Duodenal mucosa (tissue), 2 donors: ENCODE measurements around the gene PKD1.

Experiments
- H3K27ac ChIP-seq: one replicate; pipeline ENCODE4 v1.7.0; 2013; ENCODE audit warnings: low read depth, low read length
- H3K27me3 ChIP-seq, 2 donors: one replicate each; pipeline ENCODE4 v1.7.0; 2013; ENCODE audit warnings: low read length in 2 of 2, control low read depth in 1 of 2; ENCODE audit not compliant: insufficient read depth in 2 of 2, control insufficient read depth in 1 of 2
- H3K36me3 ChIP-seq, 2 donors: one replicate each; pipeline ENCODE4 v1.7.0; 2013; ENCODE audit warnings: low read length in 2 of 2, control low read depth in 1 of 2; ENCODE audit not compliant: insufficient read depth in 2 of 2, control insufficient read depth in 1 of 2
- H3K4me1 ChIP-seq, 2 donors: one replicate each; pipeline ENCODE4 v1.7.0; 2013; ENCODE audit warnings: low read length in 2 of 2, control low read depth in 1 of 2; ENCODE audit not compliant: insufficient read depth in 2 of 2, control insufficient read depth in 1 of 2
- H3K4me3 ChIP-seq, 2 donors: one replicate each; pipeline ENCODE4 v1.7.0; 2013; ENCODE audit warnings: low read length in 2 of 2, low read depth in 1 of 2
- H3K9ac ChIP-seq, 2 donors: one replicate each; pipeline ENCODE4 v1.7.0; 2013; ENCODE audit warnings: low read length in 2 of 2, low read depth in 1 of 2
- H3K9me3 ChIP-seq, 2 donors: one replicate each; pipeline ENCODE4 v1.7.0; 2013; ENCODE audit warnings: low read length in 2 of 2, control low read depth in 1 of 2; ENCODE audit not compliant: control insufficient read depth in 1 of 2

Gene PKD1

DNA sequence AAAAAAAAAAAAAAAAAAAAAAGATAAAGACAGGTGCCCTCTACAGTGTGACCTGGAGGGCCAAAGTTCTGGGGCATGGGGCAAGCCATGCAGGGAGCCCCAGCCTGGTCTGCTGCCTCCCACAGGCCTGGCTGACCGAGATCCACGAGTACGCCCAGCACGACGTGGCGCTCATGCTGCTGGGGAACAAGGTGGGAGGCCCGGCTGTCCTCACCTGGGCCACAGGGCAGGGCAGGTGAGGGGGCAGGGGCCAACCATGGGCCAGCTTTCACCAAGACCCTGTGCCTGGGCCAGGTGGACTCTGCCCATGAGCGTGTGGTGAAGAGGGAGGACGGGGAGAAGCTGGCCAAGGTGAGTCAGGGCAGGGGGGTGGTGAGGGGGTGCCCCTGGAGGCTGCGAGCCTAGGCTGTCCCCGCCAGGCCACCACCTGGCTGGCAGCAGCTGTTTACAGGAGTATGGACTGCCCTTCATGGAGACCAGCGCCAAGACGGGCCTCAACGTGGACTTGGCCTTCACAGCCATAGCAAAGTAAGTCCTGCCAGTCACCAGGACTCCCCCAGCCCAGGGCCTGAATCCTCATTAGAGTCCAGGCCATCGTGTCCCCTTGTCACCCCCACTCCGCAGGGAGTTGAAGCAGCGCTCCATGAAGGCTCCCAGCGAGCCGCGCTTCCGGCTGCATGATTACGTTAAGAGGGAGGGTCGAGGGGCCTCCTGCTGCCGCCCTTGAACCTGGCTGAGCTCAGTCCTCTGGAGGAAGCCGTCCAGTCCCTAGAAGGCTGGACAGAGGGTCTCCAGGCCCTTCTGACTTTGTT is 17.2 kb upstream of the PKD1 start:
- Histone ChIP-seq H3K9ac (peak overlapping the region; percentile 74 to 90), H3K9me3 (no peaks in the 10 kb centered on the region), H3K4me3 (peak overlapping the region; percentile 75 to 93), H3K36me3 (peaks cover 4 to 8% of the 10 kb centered on the region in 2 donors), H3K27me3 (no peaks in the 10 kb centered on the region), H3K27ac (peak overlapping the region; percentile 77), H3K4me1 (peaks cover 54 to 83% of the 10 kb centered on the region in 2 donors)

DNA sequence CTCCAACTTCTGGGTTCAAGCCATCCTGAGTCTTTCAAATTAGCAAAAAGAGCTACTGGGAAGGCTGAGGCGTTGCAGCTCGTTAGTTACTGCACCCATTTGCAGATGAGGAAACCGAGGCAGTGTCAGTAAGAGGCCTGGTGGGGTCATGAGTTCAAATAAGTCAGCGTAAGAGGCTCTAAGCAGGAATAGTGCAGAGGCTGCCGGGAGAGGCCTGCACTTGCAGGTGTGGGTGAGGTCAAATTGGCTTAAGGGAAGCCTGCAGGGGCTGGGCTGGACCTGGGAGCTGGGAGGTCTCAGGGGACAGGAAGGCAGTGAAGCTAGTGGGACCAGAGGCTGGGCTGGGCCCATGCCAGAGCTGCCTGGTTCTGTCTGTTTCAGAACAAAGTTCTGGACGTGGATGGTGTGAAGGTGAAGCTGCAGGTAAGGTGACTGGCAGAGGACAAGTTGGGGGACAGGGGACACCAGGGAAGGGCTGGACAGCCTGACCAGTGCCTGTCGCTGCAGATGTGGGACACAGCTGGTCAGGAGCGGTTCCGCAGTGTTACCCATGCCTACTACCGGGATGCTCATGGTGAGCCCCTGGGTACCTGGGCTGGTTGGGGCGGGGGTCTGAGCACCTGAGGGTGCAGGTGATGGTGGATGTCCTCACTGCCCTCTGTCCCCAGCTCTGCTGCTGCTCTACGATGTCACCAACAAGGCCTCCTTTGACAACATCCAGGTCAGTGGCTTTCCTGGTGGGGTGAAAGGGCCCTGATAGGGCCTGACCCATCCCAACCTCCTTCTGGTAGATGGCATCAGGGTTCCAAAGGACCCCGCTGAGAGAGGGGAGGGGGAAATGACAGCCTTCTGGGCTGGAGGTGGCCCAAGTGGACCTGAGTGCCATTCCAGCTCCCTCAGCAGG is 15.7 kb upstream of the PKD1 start:
- Histone ChIP-seq H3K9me3 (no peaks in the 10 kb centered on the region), H3K27ac (no peak overlapping the region), H3K27me3 (no peaks in the 10 kb centered on the region), H3K4me3 (peak overlapping the region in 1 of 2 donors; percentile 45), H3K9ac (peak overlapping the region in 1 of 2 donors; percentile 43), H3K36me3 (peaks cover 4 to 8% of the 10 kb centered on the region in 2 donors), H3K4me1 (peaks cover 48 to 73% of the 10 kb centered on the region in 2 donors)

DNA sequence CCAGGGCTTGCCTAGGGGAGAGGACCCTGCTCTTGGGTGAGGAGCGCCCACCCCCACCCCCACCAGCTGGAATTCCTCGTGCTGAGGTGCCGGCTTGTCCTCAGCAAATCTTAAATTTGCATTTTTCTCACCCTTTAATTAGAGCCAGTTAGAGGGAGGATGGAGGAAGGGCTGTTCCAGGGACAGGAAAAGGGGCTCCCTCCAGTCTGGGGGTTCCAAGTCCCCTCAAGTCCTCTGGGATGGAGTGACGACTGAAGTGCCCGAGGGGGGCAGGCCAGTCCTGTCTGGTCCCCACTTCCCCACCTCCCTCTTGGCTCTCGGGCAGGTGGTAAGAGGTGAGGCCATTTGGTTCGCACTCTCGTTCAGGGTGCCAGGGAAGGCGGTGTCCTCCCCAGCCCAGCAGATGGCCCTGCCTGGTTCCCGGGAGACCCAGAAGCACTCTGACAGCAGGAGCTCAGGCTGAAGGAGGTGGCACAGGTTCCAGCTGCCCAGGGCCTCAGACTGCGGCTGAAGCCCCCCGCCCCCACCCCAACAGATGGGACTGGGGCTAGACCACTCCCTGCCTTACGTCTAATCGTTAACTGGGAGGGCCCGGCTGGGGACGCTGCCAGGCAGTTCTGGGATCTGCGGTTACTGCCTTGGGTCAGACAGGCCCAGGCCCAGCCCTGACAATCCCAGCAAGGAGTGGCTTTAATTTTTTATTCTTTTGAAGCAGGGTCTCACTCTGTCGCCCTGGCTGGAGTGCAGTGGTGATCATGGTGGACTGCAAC is 14.9 kb upstream of the PKD1 start:
- H3K9ac ChIP-seq = peak overlapping the region in 1 of 2 donors; percentile 24
- H3K9me3 ChIP-seq = no peaks in the 10 kb centered on the region
- no peak overlapping the region for H3K4me3 ChIP-seq
- peaks cover 4 to 8% of the 10 kb centered on the region in 2 donors for H3K36me3 ChIP-seq
- peak overlapping the region; percentile 36 for H3K27ac ChIP-seq
- H3K4me1 ChIP-seq = peaks cover 48 to 69% of the 10 kb centered on the region in 2 donors
- no peaks in the 10 kb centered on the region for H3K27me3 ChIP-seq

DNA sequence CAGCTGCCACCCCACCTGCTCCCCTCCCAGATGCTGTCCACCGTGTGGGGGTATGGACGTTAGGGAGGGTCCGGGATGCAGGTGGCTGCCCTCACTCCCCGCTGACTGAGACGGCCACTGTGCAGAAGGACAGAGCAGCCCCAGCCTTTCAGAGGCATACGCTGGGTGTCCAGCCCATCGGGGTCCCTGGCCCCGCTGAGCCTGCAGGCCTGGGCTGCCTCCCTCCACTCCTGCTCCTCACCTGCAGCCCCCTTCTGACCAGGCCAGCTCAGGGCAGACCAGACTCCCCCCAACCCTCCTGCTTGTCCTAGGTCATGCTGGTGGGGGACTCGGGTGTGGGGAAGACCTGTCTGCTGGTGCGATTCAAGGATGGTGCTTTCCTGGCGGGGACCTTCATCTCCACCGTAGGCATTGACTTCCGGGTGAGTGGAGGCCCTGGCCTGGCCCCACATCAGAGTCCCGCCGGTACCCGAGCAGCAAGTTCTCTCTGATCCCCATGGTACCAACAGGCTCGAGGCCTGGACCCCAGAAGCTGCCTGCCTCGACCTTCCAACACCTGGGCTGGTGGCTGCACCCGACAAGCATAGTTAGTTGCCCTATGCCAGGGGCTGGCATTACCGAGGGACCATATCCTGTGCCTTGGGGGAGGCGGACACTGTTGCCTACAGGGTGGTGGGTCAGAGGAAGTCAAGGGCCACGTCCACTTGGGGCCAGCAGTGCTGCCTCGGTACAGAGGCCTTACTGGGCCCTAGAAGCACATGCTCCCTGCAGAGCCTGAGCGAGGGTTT is 14.1 kb upstream of the PKD1 start:
- Histone ChIP-seq H3K9ac (peak overlapping the region in 1 of 2 donors; percentile 24), H3K4me3 (no peak overlapping the region), H3K27ac (peak overlapping the region; percentile 36), H3K36me3 (peaks cover 4 to 8% of the 10 kb centered on the region in 2 donors), H3K27me3 (no peaks in the 10 kb centered on the region), H3K9me3 (no peaks in the 10 kb centered on the region), H3K4me1 (peaks cover 48 to 68% of the 10 kb centered on the region in 2 donors)

DNA sequence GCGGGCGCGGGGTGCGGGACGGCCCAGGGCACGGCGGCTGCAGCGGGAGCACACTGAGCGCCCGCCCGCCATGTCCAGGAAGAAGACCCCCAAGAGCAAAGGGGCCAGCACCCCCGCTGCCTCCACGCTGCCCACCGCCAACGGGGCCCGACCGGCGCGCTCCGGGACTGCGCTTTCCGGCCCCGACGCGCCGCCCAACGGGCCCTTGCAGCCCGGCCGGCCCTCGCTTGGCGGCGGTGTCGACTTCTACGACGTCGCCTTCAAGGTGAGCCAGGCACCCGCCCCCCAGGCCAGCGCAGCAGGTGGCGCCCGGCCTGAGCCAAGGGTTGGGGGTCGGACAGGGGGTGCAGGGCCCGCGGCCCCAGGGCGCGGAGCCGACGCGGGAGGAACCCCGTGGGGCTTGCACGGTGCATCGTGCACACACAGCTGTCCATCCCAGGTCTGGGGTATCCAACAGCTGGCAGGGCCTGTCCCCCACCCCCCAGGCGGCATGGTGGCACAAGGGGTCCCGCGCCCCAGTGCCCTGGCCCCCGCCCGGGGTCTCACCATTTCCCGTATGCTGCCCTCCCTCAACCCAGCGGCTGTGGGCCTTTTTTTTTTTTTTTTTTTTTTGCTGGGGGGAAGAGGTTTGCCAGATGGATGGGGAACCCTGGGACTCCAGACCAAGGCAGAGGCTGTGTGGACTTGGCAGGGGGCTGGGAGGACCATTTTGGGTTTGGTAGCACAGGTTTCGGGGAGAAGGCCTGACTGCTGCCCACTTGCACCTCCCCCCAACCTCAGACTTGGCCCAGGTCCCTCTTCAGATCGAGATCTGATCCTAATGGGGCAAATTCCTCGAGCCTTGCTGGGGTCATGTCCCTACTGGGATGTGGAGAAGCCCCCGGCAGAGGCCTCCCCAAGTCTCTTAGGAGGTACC is 13.3 kb upstream of the PKD1 start:
- Histone ChIP-seq H3K9me3 (no peaks in the 10 kb centered on the region), H3K27me3 (no peaks in the 10 kb centered on the region), H3K9ac (peak overlapping the region in 1 of 2 donors; percentile 51), H3K36me3 (peaks cover 4 to 8% of the 10 kb centered on the region in 2 donors), H3K27ac (no peak overlapping the region), H3K4me1 (peaks cover 41 to 59% of the 10 kb centered on the region in 2 donors), H3K4me3 (peak overlapping the region; percentile 40 to 50)

DNA sequence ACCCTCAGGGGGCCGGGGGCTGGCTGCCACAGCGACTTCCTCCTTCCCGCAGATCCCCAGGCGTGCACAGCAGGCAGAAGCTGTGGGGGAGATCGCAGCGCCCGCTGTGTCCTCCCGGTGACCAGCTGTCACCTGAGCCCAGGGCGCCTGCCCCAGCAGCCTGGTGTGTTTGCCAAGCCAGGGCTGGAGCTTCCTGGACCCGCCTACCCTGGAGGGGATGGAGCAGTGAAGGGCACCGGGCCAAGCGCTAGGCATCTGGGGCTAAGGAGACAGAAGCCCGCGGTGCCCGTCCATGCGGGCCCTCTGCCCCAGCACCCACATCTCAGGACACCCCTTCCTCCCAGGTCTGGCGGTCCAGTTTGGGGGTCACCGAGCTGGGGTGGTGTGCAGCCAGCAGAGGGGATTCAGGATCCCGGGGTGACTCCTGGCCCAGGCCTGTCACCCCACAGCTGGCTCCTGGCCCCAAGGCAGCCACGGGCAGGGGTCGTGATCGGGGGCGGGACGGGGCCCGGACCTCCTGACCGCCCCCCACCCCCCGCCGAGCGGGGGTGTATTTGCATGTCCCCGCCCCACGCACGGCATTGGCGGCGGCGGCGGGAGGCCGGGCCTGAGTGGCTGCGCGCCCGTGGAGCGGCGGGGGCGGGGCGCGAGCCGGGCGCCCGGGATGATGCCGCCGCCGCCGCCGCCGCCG is 12.4 kb upstream of the PKD1 start, which contains the start of gene RAB26:
RAB26 (plus strand) TSS at position 645 of the 691 bp plus-strand sequence. CDS start 159 bp downstream, outside the sequence.
- H3K36me3 ChIP-seq = peaks cover 4 to 8% of the 10 kb centered on the region in 2 donors
- no peaks in the 10 kb centered on the region for H3K9me3 ChIP-seq
- no peaks in the 10 kb centered on the region for H3K27me3 ChIP-seq
- peak within 1 kb of the TSS; percentile 62 for H3K27ac ChIP-seq
- peaks cover 33 to 51% of the 10 kb centered on the region in 2 donors for H3K4me1 ChIP-seq
- H3K4me3 ChIP-seq = peak within 1 kb of the TSS; percentile 60 to 63
- H3K9ac ChIP-seq = peak within 1 kb of the TSS in 1 of 2 donors; percentile 51

DNA sequence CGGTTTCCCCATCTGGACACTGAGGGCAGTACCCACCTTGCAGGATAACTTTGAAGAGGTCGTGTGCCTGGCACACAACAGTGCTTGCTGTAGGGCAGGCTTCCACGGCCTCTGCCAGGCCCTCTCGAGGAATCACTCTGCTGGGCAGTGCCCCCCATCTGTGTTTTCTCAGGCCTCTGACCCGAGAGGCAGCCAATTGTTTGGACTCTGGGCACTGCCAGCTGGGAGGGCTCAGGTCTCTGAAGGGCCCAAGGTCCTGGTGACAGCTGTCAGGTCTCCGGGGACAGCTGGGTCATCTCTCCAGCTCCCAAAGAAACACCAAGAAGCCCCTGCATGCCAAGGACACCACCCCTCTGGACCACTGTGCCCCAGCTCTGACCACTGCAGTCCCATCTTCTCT is 11.7 kb upstream of the PKD1 start:
- Histone ChIP-seq H3K4me3 (no peak overlapping the region), H3K4me1 (peaks cover 28 to 44% of the 10 kb centered on the region in 2 donors)

DNA sequence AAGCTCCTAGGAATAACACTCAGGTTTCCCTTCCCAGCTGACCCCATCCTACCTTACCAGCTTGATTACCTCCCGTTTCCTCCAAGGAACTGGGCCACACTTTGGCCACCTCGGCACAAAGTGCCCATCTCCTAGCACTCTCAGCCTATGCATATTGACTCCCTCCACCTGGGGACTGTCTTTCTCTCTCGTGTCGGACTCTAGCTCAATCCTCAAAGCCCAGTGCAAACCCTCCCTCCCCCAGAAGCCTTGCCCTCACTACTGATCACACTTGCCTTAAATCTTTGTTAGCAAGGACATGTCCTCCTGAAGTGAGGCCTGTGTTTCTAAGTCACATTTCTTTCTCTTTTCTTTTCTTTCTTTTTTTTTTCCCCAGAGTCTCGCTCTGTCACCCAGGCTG is 10.1 kb upstream of the PKD1 start:
- Histone ChIP-seq H3K36me3 (no peaks in the 10 kb centered on the region), H3K4me1 (peaks cover 15 to 28% of the 10 kb centered on the region in 2 donors), H3K27me3 (no peaks in the 10 kb centered on the region), H3K27ac (no peak overlapping the region), H3K9me3 (no peaks in the 10 kb centered on the region), H3K4me3 (no peak overlapping the region), H3K9ac (no peak overlapping the region)

More for the DNA sequence above, 11.7 kb upstream of the PKD1 start:
- H3K9ac ChIP-seq = peak overlapping the region in 1 of 2 donors; percentile 18
- H3K9me3 ChIP-seq = no peaks in the 10 kb centered on the region
- H3K36me3 ChIP-seq = peaks cover 4 to 8% of the 10 kb centered on the region in 2 donors
- peak overlapping the region; percentile 62 for H3K27ac ChIP-seq
- H3K27me3 ChIP-seq = no peaks in the 10 kb centered on the region
